Psoas muscle (tissue), 8 donors: ENCODE data around the gene PIM1. TPM values are rescaled to one million over a fixed set of nuclear protein-coding genes. Genes with fewer than 3 reads are reported as not detected.

Source experiments
- ATAC-seq, 4 donors: fragments of 200-7000 bp; cut with Tn5 transposase; one replicate each; pipeline ENCODE4 v1.9.1; 2020; ENCODE audit warnings: moderate library complexity in 3 of 4, mild to moderate bottlenecking in 2 of 4
- DNase-seq, 2 donors: peaks; one replicate each; pipeline ENCODE4 v3.0.0-alpha.2; 2020
- H3K27ac ChIP-seq: fragments of 200-600 bp; one replicate; pipeline ENCODE4 v1.8.0; 2022
- H3K27me3 ChIP-seq, 3 donors: fragments of 200-600 bp in 1 of 3; one replicate each; pipeline versions ENCODE4 v1.6.1 to v1.8.0; 2013 to 2022; ENCODE audit warnings: low read length in 2 of 3, mild to moderate bottlenecking in 2 of 3, moderate library complexity in 1 of 3; ENCODE audit not compliant: insufficient read depth in 3 of 3
- H3K36me3 ChIP-seq, 2 donors: fragments of 200-600 bp in 1 of 2; one replicate each; pipeline versions ENCODE4 v1.6.1 to v1.8.0; 2013 to 2022; ENCODE audit warnings: low read depth in 1 of 2, mild to moderate bottlenecking in 1 of 2, moderate library complexity in 1 of 2; ENCODE audit not compliant: insufficient read depth in 1 of 2
- H3K4me1 ChIP-seq: fragments of 200-600 bp; one replicate; pipeline ENCODE4 v1.8.0; 2022
- H3K4me3 ChIP-seq: fragments of 200-600 bp; one replicate; pipeline ENCODE4 v1.8.0; 2022; ENCODE audit warnings: mild to moderate bottlenecking
- H3K9me3 ChIP-seq: fragments of 200-600 bp; one replicate; pipeline ENCODE4 v1.8.0; 2022
- CTCF ChIP-seq: fragments of 200-600 bp; IDR thresholded peaks from one replicate; pipeline ENCODE4 v1.8.0; 2022; ENCODE audit warnings: antibody characterized with exemption
- WGBS, 3 donors: extraction: QIAGEN DNeasy Blood & Tissue Kit; methylation state at CpG; one replicate each; pipeline versions ENCODE4 v1.1.6 to v1.1.7; 2013; 5-methylcytosine and 5-hydroxymethylcytosine counted together
- intact Hi-C, 2 donors: fragments of 100-400 bp; cut with DNase I; formaldehyde crosslinking; loops; one replicate each; pipeline versions ENCODE4 v1.11.0 to v1.14.2; 2022
- polyA plus RNA-seq, 3 donors: library from polyadenylated mRNA; stranded (reverse); fragments of 200-250 nt; gene quantifications; one replicate each; pipeline ENCODE4 v1.2.3, GENCODE V29; 2013
- total RNA-seq, 4 donors: library from RNA; stranded (reverse); fragmentation: NEBNext Ultra II Directional in 2 of 4; extraction: Animal tissue kit (Norgen Biotek cat#: 25700) in 2 of 4; gene quantifications; one replicate each; pipeline versions ENCODE4 v1.2.1 to v1.2.4, GENCODE V29; 2021 to 2023
- donor health status: healthy with polysubstance abuse.
- donor health status: DM: no; HTN: no; CAD: no; lungs with moderate emphysema.
- donor health status: Bipolar disorder and iron deficiency.
- donor health status: healthy.
- donor health status: DM: yes; HTN: yes; CAD: no.
- donor health status: DM: no; HTN: no; CAD: no.
- donor health status: DM: no; HTN: no; CAD: no.
- donor health status: DM: yes; HTN: yes; CAD: no.

The PIM1 gene
- total and polyA plus RNA-seq, 7 donors, result 2.8 to 45.5 (median 18.0) TPM

GRCh38 chr6:37158508-37158907, 11.4 kb upstream of the PIM1 start:
- Histone ChIP-seq H3K4me3 (no peak overlapping the region), H3K27me3 (no peaks in the 10 kb centered on the region), H3K27ac (no peak overlapping the region), H3K4me1 (peaks cover 8% of the 10 kb centered on the region), H3K36me3 (no peaks in the 10 kb centered on the region), H3K9me3 (no peaks in the 10 kb centered on the region)
- no peak for ATAC-seq
- intact Hi-C loops, result no loop called here
- DNase-seq, result no peak
- 91 to 93% (median 92%) methylated on average over 6 of the region's 6 CpGs for WGBS, 3 donors
- no peak for TF ChIP-seq CTCF

GRCh38 chr6:37160922-37161778, 8.8 kb upstream of the PIM1 start:
- Histone ChIP-seq H3K9me3 (no peaks in the 10 kb centered on the region), H3K4me1 (peaks cover 8% of the 10 kb centered on the region), H3K27me3 (no peaks in the 10 kb centered on the region), H3K4me3 (no peak overlapping the region), H3K36me3 (no peaks in the 10 kb centered on the region), H3K27ac (no peak overlapping the region)
- no peak for TF ChIP-seq CTCF
- intact Hi-C loops, result no loop called here
- DNase-seq (no peak), ATAC-seq (peak; percentile 42 to 68 (median 52))
- 92 to 94% (median 93%) methylated on average over 8 of the region's 8 CpGs for WGBS, 3 donors

GRCh38 chr6:37162740-37163139, 7.2 kb upstream of the PIM1 start:
- Histone ChIP-seq H3K4me3 (no peak overlapping the region), H3K27me3 (no peaks in the 10 kb centered on the region), H3K36me3 (no peaks in the 10 kb centered on the region), H3K4me1 (peaks cover 8% of the 10 kb centered on the region), H3K9me3 (no peaks in the 10 kb centered on the region), H3K27ac (no peak overlapping the region)
- intact Hi-C loops, result no loop called here
- 89 to 91% (median 91%) methylated on average over 4 of the region's 4 CpGs for WGBS, 3 donors
- DNase-seq, result no peak
- no peak for TF ChIP-seq CTCF
- no peak for ATAC-seq

GRCh38 chr6:37168163-37168758, 1.7 kb upstream of the PIM1 start:
- TF ChIP-seq CTCF, result no peak
- 84 to 91% (median 89%) methylated on average over 5 of the region's 5 CpGs for whole genome bisulfite sequencing, 3 donors
- H3K9me3 ChIP-seq, result no peaks in the 10 kb centered on the region
- H3K27ac ChIP-seq, result peak overlapping the region; percentile 85
- no peaks in the 10 kb centered on the region for H3K27me3 ChIP-seq
- ATAC-seq, result no peak
- H3K4me1 ChIP-seq, result peaks cover 10% of the 10 kb centered on the region
- intact Hi-C loops, result no loop called here
- no peak overlapping the region for H3K4me3 ChIP-seq
- no peak for DNase-seq
- H3K36me3 ChIP-seq, result peaks cover 5 to 11% of the 10 kb centered on the region in 2 donors
